BJ (cell line): ENCODE data around the gene LPCAT1. TPM values are rescaled to one million over a fixed set of nuclear protein-coding genes. Genes with fewer than 3 reads are reported as not detected.
"Not testable (repeated sequence)": the region's sequence is repeated elsewhere in the genome, so short reads cannot be mapped to it uniquely, and the experiment has no call there.

Source experiments
- CTCF ChIA-PET: fragments of 350-600 bp; formaldehyde crosslinking; extraction: SDS; loops from one replicate; lab custom pipeline; 2021; ENCODE audit warnings: antibody characterized with exemption, inconsistent platforms; lab: Yijun Ruan, JAX
- POLR2A ChIA-PET: fragments of 300-600 bp; sonication (Branson Sonifier 250); formaldehyde crosslinking; extraction: SDS; loops from one replicate; lab custom pipeline; 2021; ENCODE audit warnings: antibody characterized with exemption; lab: Charles Lee
- DNase-seq: peaks from one replicate; pipeline ENCODE4 v3.0.0-alpha.2; 2011; ENCODE audit warnings: low read depth
- H3K27me3 ChIP-seq: 2 replicates; pipeline ENCODE4 v1.6.0; 2011; ENCODE audit warnings: low read length; ENCODE audit not compliant: control insufficient read depth, insufficient read depth
- H3K36me3 ChIP-seq: 2 replicates; pipeline ENCODE4 v1.5.1; 2011; ENCODE audit warnings: low read length; ENCODE audit not compliant: control insufficient read depth, insufficient read depth
- H3K4me3 ChIP-seq: 2 replicates; pipeline ENCODE4 v1.5.1; 2011; ENCODE audit warnings: low read depth, mild to moderate bottlenecking, control low read depth, low read length
- polyA plus RNA-seq: library from polyadenylated mRNA; depleted of rRNA; stranded (reverse); fragments of >200 nt; gene quantifications from 2 replicates; pipeline ENCODE4 v1.2.3, GENCODE V29; 2011
- TF ChIP-seq, protein P1 (sequence below): IDR thresholded peaks from 2 replicates; pipeline ENCODE4 v1.5.1; 2011; ENCODE audit warnings: low read depth, mild to moderate bottlenecking, control low read depth, inconsistent platforms, low read length, moderate library complexity; ENCODE audit not compliant: insufficient read depth

The LPCAT1 gene
- polyA plus RNA-seq, 1 experiment = 14.3 TPM

GRCh38 chr5:1505506-1506241 is 18.1 kb downstream of the LPCAT1 start:
- no peak for DNase-seq
- TF ChIP-seq, protein P1, sequence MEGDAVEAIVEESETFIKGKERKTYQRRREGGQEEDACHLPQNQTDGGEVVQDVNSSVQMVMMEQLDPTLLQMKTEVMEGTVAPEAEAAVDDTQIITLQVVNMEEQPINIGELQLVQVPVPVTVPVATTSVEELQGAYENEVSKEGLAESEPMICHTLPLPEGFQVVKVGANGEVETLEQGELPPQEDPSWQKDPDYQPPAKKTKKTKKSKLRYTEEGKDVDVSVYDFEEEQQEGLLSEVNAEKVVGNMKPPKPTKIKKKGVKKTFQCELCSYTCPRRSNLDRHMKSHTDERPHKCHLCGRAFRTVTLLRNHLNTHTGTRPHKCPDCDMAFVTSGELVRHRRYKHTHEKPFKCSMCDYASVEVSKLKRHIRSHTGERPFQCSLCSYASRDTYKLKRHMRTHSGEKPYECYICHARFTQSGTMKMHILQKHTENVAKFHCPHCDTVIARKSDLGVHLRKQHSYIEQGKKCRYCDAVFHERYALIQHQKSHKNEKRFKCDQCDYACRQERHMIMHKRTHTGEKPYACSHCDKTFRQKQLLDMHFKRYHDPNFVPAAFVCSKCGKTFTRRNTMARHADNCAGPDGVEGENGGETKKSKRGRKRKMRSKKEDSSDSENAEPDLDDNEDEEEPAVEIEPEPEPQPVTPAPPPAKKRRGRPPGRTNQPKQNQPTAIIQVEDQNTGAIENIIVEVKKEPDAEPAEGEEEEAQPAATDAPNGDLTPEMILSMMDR = no peak
- Histone ChIP-seq H3K4me3 (no peak overlapping the region), H3K27me3 (no peaks in the 10 kb centered on the region), H3K36me3 (peaks cover 16% of the 10 kb centered on the region)
- ChIA-PET CTCF (interaction anchor here (0.8 kb wide), 1 partner anchor 35 kb away, joined by 3 read pairs; no protein-coding TSS in a partner anchor), POLR2A (no interaction called here)

- H3K4me3 ChIP-seq, CTCF ChIA-PET, POLR2A ChIA-PET, H3K27me3 ChIP-seq, DNase-seq: not testable (repeated sequence)
- H3K36me3 ChIP-seq = peaks cover 14% of the 10 kb centered on the region
These were observed 18.7 kb downstream of the LPCAT1 start for GRCh38 chr5:1505089-1505488.

DNA sequence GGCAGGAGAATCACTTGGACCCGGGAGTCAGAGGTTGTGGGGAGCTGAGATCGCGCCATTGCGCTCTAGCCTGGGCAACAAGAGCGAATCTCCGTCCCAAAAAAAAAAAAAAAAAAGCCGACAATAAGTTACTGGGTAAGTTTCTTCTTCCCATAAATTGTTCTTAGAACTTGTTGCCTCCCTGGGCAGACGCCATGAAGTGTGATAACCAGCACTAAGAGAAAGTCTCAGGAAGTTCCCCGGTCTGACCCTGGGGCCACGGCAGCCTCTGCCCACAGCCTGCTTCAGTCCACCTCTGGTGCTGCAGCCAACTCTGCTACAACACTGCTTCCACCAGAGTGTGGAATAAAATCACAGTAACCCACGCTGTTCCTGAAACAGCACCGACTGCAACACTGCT is 19.1 kb downstream of the LPCAT1 start:
- ChIA-PET CTCF (no interaction called here), POLR2A (no interaction called here)
- no peak for DNase-seq
- no peaks in the 10 kb centered on the region for H3K27me3 ChIP-seq
- H3K36me3 ChIP-seq = peaks cover 14% of the 10 kb centered on the region
- TF ChIP-seq, protein P1 = no peak
- H3K4me3 ChIP-seq = no peak overlapping the region

- peaks cover 12% of the 10 kb centered on the region for H3K36me3 ChIP-seq
- POLR2A ChIA-PET = no interaction called here
- CTCF ChIA-PET = interaction anchor here (1.0 to 1.1 kb wide), 3 partner anchors 8 to 330 kb away, joined by 3 to 6 read pairs (median 4); no protein-coding TSS in a partner anchor
- H3K4me3 ChIP-seq = no peak overlapping the region
- H3K27me3 ChIP-seq = no peaks in the 10 kb centered on the region
- DNase-seq = no peak
- TF ChIP-seq, protein P1 = no peak
These were observed 19.6 kb downstream of the LPCAT1 start for GRCh38 chr5:1504069-1504595.

- peaks cover 9% of the 10 kb centered on the region for H3K36me3 ChIP-seq
- POLR2A ChIA-PET = no interaction called here
- no peak for DNase-seq
These were observed 20.3 kb downstream of the LPCAT1 start for GRCh38 chr5:1503241-1504068.

More at GRCh38 chr5:1503241-1504068, 20.3 kb downstream of the LPCAT1 start:
- Histone ChIP-seq H3K27me3 (no peaks in the 10 kb centered on the region), H3K4me3 (no peak overlapping the region)
- TF ChIP-seq, protein P1 = no peak
- CTCF ChIA-PET = interaction anchor here (0.8 to 1.1 kb wide), 4 partner anchors 9 to 329 kb away, joined by 3 to 6 read pairs (median 4); no protein-coding TSS in a partner anchor
